Endothelial cell of umbilical vein (primary cell): ENCODE results near the gene DUSP18. TPM values are rescaled to one million over a fixed set of nuclear protein-coding genes. Genes with fewer than 3 reads are reported as not detected.

Experiments used
- BruUV-seq: library from RNA; stranded (reverse); fragments of 400-500 nt; replicated peaks from 2 replicates; lab custom pipeline; 2021; lab: Mats Ljungman, UMichigan
- CTCF ChIA-PET: fragments of 300-600, 350-600 bp; sonication (Branson Sonifier 250); formaldehyde crosslinking; loops from one replicate; lab custom pipeline; 2021; ENCODE audit warnings: antibody characterized with exemption, inconsistent platforms; lab: Charles Lee
- POLR2A ChIA-PET: fragments of 300-600, 350-600 bp; sonication (Branson Sonifier 250); formaldehyde crosslinking; loops from one replicate; lab custom pipeline; 2021; ENCODE audit warnings: antibody characterized with exemption, inconsistent platforms; lab: Charles Lee
- DNase-seq: peaks from one replicate; pipeline ENCODE4 v3.0.0-alpha.2; 2011; ENCODE audit warnings: low read depth, low spot score
- FAIRE-seq: peaks from 2 replicates; lab custom pipeline; 2011; peaks lifted over from hg19 to GRCh38; lab: Jason Lieb, UNC
- H2AFZ ChIP-seq: 2 replicates; pipeline ENCODE4 v1.6.0; 2012; ENCODE audit warnings: low read depth, low read length, control low read depth, inconsistent platforms
- H3K27ac ChIP-seq: 2 replicates; pipeline ENCODE4 v1.5.1; 2011; ENCODE audit warnings: low read depth, mild to moderate bottlenecking, control low read depth, low read length, moderate library complexity; ENCODE audit not compliant: insufficient read depth
- H3K27me3 ChIP-seq, 2 experiments: 2 replicates each; pipeline versions ENCODE4 v1.6.0 to v1.6.1; 2011; ENCODE audit warnings: low read length in 2 of 2, mixed read lengths in 1 of 2; ENCODE audit not compliant: control insufficient read depth in 2 of 2, insufficient read depth in 2 of 2
- H3K36me3 ChIP-seq, 2 experiments: 2 replicates in 1 of 2; 3 replicates in 1 of 2; pipeline ENCODE4 v1.5.1; 2011; ENCODE audit warnings: low read length in 2 of 2, mild to moderate bottlenecking in 1 of 2, moderate library complexity in 1 of 2; ENCODE audit not compliant: control insufficient read depth in 2 of 2, insufficient read depth in 2 of 2; ENCODE audit errors: extremely low read depth in 1 of 2
- H3K4me1 ChIP-seq: 3 replicates; pipeline ENCODE4 v1.5.1; 2011; ENCODE audit warnings: mild to moderate bottlenecking, low read length; ENCODE audit not compliant: control insufficient read depth, insufficient read depth; ENCODE audit errors: extremely low read depth
- H3K4me2 ChIP-seq: 2 replicates; pipeline ENCODE4 v1.6.1; 2011; ENCODE audit warnings: low read length, control low read depth, mixed read lengths; ENCODE audit not compliant: insufficient read depth
- H3K4me3 ChIP-seq, 3 experiments: fragments of 200-600 bp in 1 of 3; sonication (generic), shearing (Covaris generic) in 1 of 3; replicated peaks in 1 of 3; 2 replicates each; pipeline ENCODE4 v1.5.1; 2011 to 2016; ENCODE audit warnings: control low read depth in 3 of 3, low read length in 3 of 3, mild to moderate bottlenecking in 2 of 3, inconsistent platforms in 1 of 3, low read depth in 1 of 3, moderate library complexity in 1 of 3; ENCODE audit not compliant: insufficient read depth in 1 of 3
- H3K79me2 ChIP-seq: 2 replicates; pipeline ENCODE4 v1.6.0; 2012; ENCODE audit warnings: low read length, inconsistent platforms; ENCODE audit not compliant: control insufficient read depth, insufficient read depth
- H3K9ac ChIP-seq: replicated peaks from 2 replicates; pipeline ENCODE3; 2011; ENCODE audit warnings: low read length, control low read depth; ENCODE audit not compliant: insufficient read depth; ENCODE audit errors: extremely low read depth
- H3K9me1 ChIP-seq: replicated peaks from 3 replicates; pipeline ENCODE4 v1.6.0; 2011; ENCODE audit warnings: mild to moderate bottlenecking, low read length; ENCODE audit not compliant: control insufficient read depth, insufficient read depth; ENCODE audit errors: extremely low read depth
- H3K9me3 ChIP-seq: replicated peaks from 2 replicates; pipeline ENCODE4 v1.5.1; 2012; ENCODE audit warnings: low read length, inconsistent platforms; ENCODE audit not compliant: control insufficient read depth, insufficient read depth
- H4K20me1 ChIP-seq: replicated peaks from 2 replicates; pipeline ENCODE3; 2011; ENCODE audit warnings: mild to moderate bottlenecking, low read length; ENCODE audit not compliant: control insufficient read depth, insufficient read depth; ENCODE audit errors: extremely low read depth
- EZH2 ChIP-seq: IDR thresholded peaks from 2 replicates; pipeline ENCODE4 v1.6.1; 2012; ENCODE audit warnings: borderline replicate concordance, low read depth, mild to moderate bottlenecking, moderate library complexity, low read length, inconsistent platforms; ENCODE audit not compliant: severe bottlenecking
- FOS ChIP-seq: IDR thresholded peaks from 2 replicates; pipeline ENCODE4 v1.6.1; 2011; ENCODE audit warnings: mild to moderate bottlenecking, low read length, moderate library complexity, borderline replicate concordance; ENCODE audit not compliant: insufficient read depth
- GATA2 ChIP-seq: IDR thresholded peaks from 2 replicates; pipeline ENCODE4 v1.7.0; 2011; ENCODE audit warnings: low read depth, mild to moderate bottlenecking, moderate library complexity, mixed read lengths, low read length; ENCODE audit not compliant: insufficient read length, insufficient read depth
- JUN ChIP-seq: IDR thresholded peaks from 2 replicates; pipeline ENCODE4 v1.6.1; 2011; ENCODE audit warnings: borderline replicate concordance, low read depth; ENCODE audit not compliant: insufficient read length, insufficient read depth
- MYC ChIP-seq: IDR thresholded peaks from one replicate; pipeline ENCODE4 v1.6.1; 2011; ENCODE audit warnings: mild to moderate bottlenecking, low read depth, low read length
- POLR2A ChIP-seq: IDR thresholded peaks from 2 replicates; pipeline ENCODE4 v1.6.1; 2012; ENCODE audit warnings: low read depth, mild to moderate bottlenecking, control low read depth, low read length
- POLR2AphosphoS5 ChIP-seq: IDR thresholded peaks from 2 replicates; pipeline ENCODE4 v1.6.1; 2012; ENCODE audit warnings: low read depth, mild to moderate bottlenecking, control low read depth, low read length, moderate library complexity; ENCODE audit not compliant: insufficient read depth
- dilution Hi-C: fragments of 300-500 bp; cut with MboI; formaldehyde crosslinking; loops from one replicate; pipeline ENCODE4 v1.15.0; 2019; ENCODE audit warnings: low sequenced_read_pairs; ENCODE audit not compliant: extremely low pct_ligation_motif_present
- intact Hi-C: fragments of 100-400 bp; cut with micrococcal nuclease; formaldehyde crosslinking; loops from one replicate; pipeline ENCODE4 v1.10.0; 2022
- polyA plus RNA-seq, 4 experiments: library from polyadenylated mRNA; depleted of rRNA in 3 of 4; stranded (reverse) in 3 of 4; unstranded in 1 of 4; fragments of >200 nt; gene quantifications; 2 replicates each; pipeline versions ENCODE4 v1.2.1 to v1.2.3, GENCODE V29; 2011 to 2012; ENCODE audit warnings: missing spikeins in 1 of 4
- total RNA-seq: library from RNA; stranded (reverse); gene quantifications from 2 replicates; pipeline ENCODE4 v1.2.3, GENCODE V29; 2021
- TF ChIP-seq, protein P1 (sequence below), 2 donors: IDR thresholded peaks; 1 replicate in 1 of 2; 2 replicates in 1 of 2; pipeline ENCODE4 v1.5.1; 2011; ENCODE audit warnings: low read length in 2 of 2, mild to moderate bottlenecking in 2 of 2, moderate library complexity in 2 of 2, control low read depth in 1 of 2, inconsistent platforms in 1 of 2, low read depth in 1 of 2; ENCODE audit not compliant: insufficient read depth in 1 of 2; ENCODE audit errors: extremely low read depth in 1 of 2
- TF ChIP-seq, protein P2 (sequence below): IDR thresholded peaks from 2 replicates; pipeline ENCODE4 v1.6.1; 2011; ENCODE audit not compliant: insufficient read depth, insufficient read length

Gene DUSP18
- total and polyA plus RNA-seq, 2 donors (not counting 3 experiments of a cell fraction or from before 2014, with no cell fraction given): 18.3 to 30.1 TPM

DNA sequence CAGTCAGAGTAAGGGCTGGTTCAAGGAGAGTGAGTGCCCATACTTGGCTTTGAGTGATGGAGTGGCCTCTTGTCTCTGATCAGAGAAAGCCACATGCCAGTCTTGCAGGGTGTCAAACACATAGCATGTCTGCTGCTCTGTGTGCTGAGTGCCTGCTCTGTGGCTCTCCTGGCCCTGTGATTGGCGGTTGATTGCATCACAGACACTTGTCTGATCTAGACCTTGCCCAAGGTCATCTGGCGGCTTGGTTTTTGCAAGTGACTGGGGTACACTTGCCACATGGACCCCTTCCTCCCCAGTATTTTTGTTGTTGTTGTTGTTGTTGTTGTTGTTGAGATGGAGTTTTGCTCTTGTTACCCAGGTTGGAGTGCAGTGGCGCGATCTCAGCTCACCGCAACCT, 37.3 kb upstream of the DUSP18 start:
- no peak overlapping the region for H3K4me2 ChIP-seq
- H3K9me1 ChIP-seq: no peaks in the 10 kb centered on the region
- H3K36me3 ChIP-seq: no peaks in the 10 kb centered on the region
- dilution Hi-C loops: no loop called here
- no TSS peak for BruUV-seq
- H3K27ac ChIP-seq: no peak overlapping the region
- POLR2A ChIA-PET: no interaction called here
- intact Hi-C loops: no loop called here
- CTCF ChIA-PET: interaction anchor here (3.2 kb wide), 1 partner anchor 50 kb away, joined by 11 read pairs; no protein-coding TSS in a partner anchor
- no peak overlapping the region for H3K9ac ChIP-seq
- FAIRE-seq: no peak
- no peak overlapping the region for H3K4me3 ChIP-seq
- TF ChIP-seq, protein P1, sequence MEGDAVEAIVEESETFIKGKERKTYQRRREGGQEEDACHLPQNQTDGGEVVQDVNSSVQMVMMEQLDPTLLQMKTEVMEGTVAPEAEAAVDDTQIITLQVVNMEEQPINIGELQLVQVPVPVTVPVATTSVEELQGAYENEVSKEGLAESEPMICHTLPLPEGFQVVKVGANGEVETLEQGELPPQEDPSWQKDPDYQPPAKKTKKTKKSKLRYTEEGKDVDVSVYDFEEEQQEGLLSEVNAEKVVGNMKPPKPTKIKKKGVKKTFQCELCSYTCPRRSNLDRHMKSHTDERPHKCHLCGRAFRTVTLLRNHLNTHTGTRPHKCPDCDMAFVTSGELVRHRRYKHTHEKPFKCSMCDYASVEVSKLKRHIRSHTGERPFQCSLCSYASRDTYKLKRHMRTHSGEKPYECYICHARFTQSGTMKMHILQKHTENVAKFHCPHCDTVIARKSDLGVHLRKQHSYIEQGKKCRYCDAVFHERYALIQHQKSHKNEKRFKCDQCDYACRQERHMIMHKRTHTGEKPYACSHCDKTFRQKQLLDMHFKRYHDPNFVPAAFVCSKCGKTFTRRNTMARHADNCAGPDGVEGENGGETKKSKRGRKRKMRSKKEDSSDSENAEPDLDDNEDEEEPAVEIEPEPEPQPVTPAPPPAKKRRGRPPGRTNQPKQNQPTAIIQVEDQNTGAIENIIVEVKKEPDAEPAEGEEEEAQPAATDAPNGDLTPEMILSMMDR (IDR thresholded peaks at IDR 0.05; ENCODE audit: extremely low read depth in 1 of 2, insufficient read depth in 1 of 2, low read depth in 1 of 2, low read length in 2 of 2): no peak
- TF ChIP-seq EZH2 (no peak), JUN (no peak), MYC (no peak), POLR2A (no peak), FOS (no peak), GATA2 (no peak), POLR2AphosphoS5 (no peak)
- TF ChIP-seq, protein P2, sequence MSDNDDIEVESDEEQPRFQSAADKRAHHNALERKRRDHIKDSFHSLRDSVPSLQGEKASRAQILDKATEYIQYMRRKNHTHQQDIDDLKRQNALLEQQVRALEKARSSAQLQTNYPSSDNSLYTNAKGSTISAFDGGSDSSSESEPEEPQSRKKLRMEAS: no peak
- no peaks in the 10 kb centered on the region for H3K79me2 ChIP-seq
- no peaks in the 10 kb centered on the region for H3K27me3 ChIP-seq
- no peak for DNase-seq
- no peaks in the 10 kb centered on the region for H4K20me1 ChIP-seq
- no peaks in the 10 kb centered on the region for H3K9me3 ChIP-seq
- H2AFZ ChIP-seq: no peak overlapping the region
- H3K4me1 ChIP-seq: peaks cover under 1% of the 10 kb centered on the region
